ENCODE results near the gene SEPTIN5.
"Not testable (repeated sequence)": the region's sequence is repeated elsewhere in the genome, so short reads cannot be mapped to it uniquely, and the experiment has no call there.

Gene SEPTIN5

DNA sequence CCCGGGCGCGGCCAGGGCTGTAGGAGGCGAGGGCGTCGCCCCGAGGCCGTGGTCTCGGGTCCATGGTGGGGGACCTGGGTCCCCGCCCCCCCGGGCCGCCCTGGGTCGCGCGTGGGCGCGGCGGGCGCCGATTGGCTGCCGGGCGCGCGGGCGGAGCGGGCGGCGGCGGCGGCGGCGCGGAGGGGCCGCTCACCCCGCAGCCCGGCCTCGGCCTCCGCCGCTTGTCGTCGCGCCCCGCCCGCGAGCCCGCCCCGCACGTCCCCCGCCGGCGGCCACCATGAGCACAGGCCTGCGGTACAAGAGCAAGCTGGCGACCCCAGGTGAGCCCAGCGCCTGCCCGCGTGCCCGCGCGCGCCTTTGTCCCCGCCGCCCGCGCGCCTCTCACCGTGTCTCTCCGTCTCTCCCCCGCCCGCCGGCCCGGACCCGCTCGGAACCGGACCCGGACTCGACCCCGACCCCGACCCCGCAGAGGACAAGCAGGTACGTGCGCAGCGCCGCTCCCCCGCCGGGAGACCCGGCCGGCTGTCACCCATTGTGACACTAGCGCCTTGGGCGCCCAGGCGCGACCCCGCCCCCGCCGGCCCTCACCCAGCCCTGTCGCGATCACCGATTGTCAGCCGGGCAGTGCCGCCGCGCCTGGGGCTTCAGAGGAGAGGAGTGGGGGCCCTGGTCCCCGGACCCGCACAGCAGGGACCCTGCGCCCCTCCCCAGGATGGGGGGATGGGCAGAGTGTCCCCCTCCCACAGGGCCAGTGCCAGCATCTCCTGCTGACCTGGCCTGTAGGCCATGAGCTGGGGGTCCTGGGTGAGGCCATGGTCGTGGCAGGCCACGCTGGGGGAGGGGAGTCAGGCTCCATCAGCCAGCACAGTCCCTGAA lies at the start of gene SEPTIN5:
SEPTIN5 (plus strand) TSS at position 192 of the 876 bp plus-strand sequence; CDS start at position 278, 86 bp downstream.
- no peak for FAIRE-seq

DNA sequence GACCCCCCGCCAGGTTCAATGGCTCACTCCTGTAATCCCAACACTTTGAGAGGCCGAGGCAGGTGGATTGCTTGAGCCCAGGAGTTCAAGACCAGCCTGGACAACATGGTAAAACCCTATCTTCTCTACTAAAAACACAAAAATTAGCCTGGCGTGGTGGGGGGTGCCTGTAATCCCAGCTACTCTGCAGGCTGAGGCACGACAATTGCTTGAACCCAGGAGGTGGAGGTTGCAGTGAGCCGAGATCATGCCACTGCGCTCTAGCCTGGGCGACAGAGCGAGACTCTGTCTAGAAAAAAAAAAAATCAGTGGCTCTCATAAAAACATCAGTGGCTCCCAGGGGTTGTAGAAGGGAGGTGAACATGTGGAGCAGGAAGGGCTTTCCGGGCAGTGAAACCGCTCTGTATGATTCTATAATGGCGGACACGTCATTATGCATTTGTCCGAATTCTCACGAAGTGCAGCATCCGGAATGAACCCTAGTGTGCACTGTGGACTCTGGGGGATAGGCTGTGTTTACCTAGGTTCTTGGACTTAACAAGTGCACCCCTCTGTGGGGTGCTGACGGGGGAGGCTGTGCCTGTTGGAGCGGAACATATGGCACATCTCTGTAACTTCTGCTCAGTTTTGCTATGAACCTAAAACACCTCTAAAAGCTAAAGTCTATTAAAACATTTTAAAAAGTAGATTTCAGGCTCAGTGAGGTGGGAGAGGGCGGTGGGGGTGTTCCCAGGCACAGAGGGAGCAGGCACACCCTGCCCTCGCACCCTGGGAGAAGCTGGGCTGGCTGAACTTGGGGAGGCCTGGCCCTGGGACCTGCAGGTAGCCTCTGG lies 49.1 kb upstream of the SEPTIN5 start:
- FAIRE-seq: no peak

DNA sequence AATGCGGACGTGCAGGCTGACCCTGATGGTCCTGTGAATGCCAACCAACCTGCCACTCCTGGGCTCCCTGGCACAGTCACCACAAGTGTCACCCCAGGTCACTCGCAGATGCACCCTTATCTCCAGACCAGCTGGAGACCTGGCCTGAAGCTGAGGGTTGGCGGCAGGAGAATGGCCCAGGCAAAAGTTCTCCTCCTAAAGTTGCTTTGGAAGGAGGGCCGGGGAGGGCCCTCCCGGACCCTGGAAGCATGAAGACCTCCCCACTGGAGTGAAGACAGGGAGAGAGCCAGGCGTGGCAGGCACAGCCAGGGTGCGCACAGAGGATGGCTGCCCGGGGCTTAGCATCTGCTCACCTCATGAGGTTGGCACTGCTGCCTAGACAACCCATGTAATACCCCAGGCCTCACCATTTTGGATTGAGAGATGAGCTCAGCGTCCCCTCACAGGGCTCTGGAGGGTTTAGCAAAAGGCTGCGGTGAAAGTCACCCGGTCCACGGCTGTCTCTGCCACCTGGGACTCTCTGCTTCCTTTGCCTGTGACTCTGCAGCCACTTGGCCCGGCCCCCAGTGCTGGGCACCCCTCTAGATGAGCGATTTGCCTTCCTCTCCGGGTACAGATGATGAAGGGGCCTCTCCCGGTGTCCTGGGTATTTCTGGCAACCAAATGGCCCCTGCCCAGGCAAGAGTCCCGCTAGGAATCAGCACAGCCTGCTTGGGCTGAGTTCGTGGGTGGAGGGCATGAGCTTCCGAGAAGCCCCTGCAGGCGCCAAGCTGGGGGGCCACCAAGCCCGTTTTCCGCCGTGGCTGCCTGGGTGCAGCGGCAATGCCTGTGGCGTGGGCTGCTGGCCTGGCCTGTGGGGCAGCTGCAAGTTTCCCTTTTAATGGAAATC lies 48.3 kb upstream of the SEPTIN5 start:
- FAIRE-seq: no peak

DNA sequence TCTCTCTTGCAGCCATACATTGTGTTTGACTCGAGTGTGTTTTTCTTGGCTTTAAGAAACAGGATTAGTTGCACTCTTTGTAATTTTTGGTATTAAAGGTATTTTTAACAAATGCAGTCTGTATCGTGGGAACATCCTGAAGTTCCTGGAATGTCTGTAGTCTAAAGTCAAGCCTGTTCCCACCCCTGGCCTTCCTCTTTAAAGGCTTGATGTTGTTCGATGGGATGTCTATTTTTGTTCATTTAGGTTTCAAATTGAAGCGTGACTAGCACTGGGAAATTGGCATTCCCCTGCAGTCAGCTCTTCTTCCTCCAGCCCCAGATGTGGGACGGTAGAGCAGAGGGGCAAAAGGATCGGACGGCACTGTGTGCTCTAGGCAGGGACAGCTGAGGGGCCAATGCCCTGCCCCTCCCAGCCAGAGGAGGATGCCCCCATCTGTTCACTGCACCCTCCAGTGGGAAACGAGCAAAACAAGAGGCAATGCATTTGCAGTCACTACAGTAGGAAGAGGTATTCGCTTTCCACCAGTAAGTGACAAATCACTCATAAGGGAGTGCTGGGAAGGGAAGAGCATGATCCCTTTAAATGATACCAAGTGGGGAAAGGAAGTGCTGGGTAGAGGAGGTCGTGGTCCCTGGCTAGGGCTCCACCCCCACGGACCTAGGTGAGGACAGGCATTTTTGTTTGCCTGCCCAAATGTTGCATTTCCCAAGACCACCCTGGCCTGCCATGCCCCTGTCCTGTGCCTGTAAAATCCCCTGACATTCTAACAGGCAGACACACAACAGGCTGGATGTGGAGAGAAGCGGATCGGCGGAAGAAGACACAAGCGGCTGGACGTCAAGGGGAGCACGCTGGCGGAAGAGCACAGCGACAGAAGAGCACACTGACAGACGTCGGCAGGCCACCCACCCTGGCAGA lies 47.4 kb upstream of the SEPTIN5 start:
- FAIRE-seq: no peak

DNA sequence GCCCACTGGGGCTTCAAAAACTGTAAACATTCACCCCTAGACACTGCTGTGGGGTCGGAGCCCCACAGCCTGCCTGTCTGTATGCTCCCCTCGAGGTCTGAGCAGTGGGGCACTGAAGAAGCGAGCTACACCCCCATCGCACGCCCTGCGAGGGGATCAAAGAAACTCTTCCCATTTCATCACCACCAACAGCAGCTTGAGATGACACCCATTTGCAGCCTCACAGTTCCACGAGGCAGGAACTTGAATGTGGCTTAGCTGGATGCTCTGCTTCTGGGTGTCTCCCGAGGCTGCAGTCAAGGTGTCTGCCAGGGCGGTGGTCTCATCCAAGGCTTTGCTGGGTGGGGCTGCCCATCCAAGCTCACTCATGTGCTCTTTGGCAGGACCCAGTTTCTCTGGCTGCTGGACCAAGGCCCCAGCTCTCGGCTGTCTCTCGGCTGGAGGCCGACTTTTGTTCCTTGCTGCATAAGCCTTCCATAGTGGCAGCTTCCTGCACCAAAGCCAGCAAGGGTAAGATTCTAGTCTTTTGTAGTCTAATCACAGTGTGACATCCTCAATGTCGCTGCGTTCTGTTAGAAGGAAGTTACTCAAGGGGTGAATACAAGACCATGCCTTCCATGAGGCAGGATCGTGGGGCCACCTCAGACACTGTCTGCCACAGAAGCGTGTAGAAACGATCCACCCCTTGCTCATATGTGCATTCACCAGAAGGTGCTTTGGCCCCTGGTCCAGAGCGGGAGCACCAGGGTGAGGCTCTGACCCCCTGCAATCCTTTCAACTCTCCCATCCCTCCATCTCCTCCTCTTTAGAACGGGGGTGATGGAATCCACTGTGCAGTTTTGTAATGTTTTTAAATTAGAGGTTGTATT lies 46.2 kb upstream of the SEPTIN5 start:
- FAIRE-seq: no peak

DNA sequence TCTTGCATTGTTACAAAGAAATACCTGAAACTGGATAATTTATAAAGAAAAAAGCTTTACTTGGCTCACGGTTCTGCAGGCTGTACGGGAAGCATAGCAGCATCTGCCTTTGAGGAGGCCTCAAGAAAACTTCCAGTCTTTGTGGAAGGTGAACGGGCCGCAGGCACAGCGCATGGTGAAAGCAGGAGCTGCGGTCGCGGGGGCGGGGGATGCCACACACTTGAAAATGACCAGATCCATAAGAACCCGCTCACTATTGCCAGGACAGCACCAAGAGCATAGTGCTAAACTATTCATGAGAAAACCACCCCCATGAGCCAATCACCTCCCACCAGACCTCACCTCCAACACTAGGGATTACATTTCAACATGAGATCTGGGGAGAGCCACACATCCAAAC lies 45.6 kb upstream of the SEPTIN5 start:
- FAIRE-seq: no peak

DNA sequence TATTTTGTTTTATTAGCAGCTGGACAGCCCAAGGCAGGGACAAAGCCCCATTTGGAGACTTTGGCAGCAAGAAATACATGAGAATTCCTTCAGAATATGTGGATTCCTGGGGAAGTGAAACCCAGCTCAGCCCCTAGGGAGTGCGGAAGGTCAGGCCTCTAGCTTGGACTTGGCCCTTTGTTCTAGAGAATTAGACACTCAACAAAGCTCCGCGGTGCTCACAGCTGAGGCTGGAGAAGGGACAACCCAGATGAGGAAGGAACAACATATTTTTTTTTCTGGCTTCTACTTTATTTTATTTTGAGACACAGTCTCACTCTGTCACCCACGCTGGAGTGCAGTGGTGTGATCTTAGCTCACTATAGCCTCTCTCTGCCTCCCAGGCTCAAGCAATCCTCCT lies 44.7 kb upstream of the SEPTIN5 start:
- no peak for FAIRE-seq

DNA sequence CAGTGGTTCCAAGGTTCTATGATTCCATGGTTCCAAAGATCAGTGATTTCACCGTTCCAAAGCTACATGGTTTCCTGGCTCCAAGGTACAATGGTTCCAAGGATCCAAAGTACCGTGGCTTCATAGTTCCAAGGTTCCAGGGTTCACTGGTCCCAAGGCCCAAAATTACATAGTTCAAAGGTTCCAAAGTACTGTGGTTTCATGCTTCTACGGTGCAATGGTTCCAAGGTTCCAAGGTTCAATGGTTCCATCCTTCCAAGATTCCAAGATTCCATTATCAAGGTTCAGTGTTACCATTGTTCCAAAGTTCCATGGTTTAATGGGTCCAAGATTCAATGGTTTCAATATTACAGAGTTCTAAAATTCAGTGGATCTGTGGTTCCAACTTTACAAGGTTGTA lies 43.0 kb upstream of the SEPTIN5 start:
- no peak for FAIRE-seq

DNA sequence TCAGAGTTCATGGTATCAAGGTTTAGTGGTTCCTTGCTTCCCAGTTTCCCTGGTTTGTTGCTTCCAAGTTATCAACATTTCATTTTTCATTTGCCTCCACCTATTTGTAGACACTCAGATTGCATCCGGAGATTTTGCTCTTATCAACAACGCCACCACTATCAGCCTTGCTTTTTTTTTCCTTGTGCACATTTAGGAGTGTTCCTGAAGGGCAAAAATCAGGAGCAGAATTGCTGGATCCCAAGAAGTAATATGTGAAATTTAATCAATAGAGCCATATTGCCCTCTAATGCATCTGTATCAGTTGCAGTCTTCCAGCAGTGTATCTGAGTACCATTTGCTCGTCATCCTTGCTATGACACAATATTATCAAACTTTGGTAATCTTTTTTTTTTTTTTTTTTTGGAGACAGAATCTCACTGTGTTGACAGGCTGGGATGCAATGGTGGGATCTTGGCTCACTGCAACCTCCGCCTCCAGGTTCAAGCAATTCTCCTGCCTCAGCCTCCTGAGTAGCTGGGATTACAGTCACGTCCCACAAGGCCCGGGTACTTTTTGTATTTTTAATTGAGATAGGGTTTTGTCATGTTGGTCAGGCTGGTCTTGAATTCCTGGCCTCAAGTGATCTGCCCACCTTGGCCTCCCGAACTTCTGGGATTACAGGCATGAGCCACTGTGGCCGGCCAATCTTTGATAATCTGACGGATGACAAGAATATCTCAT lies 42.1 kb upstream of the SEPTIN5 start:
- no peak for FAIRE-seq

DNA sequence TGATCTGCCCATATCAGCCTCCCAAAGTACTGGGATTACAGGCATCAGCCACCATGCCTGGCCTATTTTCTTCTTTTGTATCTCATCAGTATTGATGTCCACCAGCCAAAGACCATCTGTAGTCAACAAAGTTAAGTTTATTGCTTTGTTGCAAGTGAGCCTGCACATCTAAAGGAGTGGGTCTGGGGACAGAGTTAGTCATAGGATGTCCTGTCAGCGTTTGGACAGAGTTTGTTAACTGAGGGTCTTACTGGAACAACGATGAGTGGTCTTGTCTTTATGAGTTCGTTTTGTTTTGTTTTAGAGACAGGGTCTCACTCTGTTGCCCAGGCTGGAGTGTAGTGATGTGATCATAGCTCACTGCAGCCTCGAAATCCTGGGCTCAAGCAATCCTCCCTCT lies 40.6 kb upstream of the SEPTIN5 start:
- FAIRE-seq: no peak

DNA sequence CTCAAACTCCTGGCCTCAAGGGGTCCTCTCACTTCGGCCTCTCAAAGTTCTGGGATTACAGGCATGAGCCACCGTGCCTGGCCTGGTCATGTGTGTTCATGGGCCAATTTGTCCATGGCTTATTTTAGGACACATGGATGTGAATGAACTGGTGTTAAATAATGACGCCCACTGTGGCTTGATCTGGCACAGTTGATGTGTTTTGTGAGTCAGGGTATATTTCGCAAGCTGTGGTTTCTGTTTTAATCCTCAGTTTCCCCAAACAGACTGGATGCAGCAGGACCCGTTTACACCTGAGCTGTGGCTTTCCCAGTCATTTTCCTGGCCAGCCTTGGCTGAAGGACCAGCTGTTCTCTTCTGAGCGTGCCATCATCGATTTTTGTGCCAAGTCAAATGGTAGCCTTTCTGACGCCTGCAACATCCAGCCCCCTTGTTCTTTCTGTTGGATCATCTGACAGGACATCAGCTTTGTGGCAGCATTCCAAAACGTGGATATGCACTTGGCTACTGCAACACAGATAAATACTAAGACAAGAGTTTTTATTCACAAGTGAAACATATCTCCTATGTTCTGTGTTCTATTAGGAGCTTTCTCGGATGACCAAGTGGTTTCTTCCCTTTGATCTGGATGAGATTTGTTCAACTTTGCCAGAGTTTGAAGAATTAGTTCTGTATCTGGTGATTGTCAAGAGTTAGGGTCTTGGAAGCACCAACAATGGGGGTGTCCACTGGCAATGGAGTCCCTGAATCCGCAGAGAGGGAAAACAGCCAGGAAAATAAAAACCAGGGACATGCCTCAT lies 40.0 kb upstream of the SEPTIN5 start:
- no peak for FAIRE-seq

DNA sequence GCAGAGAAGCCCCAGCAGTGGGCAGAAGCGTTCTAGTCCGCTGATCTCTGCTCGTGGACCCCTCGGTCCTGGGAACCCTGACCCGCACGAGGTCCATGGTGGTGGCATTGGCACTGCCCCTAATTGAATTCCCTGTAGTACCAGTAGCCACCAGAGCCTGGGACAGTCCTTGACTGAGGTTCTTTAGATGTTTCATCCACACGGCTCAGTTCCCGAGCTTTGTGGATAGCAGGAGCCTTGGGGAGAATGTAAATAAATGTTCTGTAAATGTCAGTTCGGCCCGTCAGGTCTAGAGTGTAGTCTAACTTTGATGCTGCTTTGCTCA lies 39.4 kb upstream of the SEPTIN5 start:
- no peak for FAIRE-seq

DNA sequence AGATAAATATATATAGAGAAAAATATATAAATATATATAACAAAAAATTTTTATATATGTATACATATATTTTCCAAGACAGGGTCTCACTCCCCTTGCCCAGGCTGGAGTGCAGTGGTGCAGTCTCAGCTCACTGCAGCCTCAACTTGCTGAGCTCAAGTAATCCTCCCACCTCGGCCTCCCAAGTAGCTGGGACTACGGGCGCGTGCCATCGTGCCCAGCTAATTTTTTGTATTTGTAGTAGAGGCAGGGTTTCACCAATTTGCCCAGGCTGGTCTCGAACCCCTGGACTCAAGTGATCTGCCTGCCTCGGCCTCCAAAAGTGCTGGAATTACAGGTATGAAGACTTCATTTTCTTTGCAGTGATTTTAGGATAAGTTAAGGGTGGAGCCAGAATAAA lies 38.9 kb upstream of the SEPTIN5 start:
- no peak for FAIRE-seq

DNA sequence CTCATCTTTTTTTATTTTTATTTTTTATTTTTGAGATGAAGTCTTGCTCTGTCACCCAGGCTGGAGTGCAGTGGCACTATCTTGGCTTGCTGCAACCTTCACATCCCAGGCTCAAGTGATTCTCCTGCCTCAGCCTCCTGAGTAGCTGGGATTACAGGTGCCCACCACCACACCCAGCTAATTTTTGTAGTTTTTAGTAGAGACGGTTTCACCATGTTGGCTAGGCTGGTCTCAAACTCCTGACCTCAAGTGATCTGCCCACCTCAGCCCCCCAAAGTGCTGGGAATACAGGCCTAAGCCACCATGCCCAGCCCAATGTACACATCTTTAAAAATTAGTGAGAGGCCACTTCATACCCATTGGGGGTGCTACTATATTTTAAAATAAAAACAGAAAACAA lies 37.9 kb upstream of the SEPTIN5 start:
- not testable (repeated sequence) for FAIRE-seq

DNA sequence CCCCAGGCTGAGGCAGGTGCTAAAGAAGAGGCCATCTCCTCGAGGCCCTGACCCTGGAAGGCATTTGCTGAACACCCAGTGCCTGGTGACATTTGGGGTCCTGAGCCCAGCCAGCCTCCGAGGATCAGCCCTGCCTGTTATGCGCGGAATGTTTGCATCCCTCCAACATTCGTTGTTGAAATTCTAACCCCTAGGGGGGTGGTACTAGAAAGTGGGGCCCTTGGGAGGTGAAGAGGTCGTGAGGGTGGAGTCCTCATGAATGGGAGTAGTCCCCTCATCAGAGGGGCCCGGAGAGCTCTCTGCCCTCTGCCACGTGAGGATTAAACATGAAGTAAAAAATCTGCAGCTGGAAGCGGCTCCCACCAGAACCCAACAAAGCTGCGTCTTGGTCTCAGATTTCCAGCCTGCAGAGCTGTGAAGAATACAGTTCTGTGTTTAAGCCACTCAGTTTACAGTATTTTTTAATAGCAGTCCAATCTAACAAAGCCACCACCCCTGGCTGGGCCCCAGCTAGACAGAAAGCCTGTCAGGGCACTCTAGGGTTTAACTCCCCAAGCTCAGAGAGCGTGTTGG lies 35.3 kb upstream of the SEPTIN5 start:
- FAIRE-seq: no peak

DNA sequence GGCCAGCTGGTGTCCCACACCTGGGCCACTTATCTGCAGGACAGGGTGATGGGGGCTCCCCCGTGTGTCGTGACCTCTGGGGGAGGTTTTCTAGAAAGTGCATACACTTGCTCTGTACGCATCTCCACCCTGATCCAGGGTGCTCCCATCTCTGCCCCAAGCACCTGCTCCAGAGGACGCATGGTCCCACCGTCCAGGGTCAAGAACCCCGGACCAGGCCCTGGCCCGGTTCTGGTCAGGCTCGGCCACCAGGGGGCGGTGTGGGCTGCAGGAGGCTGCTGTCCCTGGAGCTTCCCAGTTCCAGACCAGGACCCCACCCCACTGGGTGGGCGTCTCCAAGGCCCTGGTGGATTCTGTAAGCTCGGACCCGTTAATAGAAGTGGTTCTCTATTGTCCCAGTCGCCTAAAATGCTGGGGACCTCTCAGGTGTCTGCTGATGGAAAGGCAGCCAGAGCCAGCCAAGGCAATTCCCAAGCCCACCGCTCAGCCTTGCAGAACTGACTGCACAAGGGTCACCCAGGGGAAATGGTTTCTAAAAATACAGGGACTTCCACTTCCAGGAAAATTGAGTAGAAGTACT lies 34.7 kb upstream of the SEPTIN5 start:
- no peak for FAIRE-seq

DNA sequence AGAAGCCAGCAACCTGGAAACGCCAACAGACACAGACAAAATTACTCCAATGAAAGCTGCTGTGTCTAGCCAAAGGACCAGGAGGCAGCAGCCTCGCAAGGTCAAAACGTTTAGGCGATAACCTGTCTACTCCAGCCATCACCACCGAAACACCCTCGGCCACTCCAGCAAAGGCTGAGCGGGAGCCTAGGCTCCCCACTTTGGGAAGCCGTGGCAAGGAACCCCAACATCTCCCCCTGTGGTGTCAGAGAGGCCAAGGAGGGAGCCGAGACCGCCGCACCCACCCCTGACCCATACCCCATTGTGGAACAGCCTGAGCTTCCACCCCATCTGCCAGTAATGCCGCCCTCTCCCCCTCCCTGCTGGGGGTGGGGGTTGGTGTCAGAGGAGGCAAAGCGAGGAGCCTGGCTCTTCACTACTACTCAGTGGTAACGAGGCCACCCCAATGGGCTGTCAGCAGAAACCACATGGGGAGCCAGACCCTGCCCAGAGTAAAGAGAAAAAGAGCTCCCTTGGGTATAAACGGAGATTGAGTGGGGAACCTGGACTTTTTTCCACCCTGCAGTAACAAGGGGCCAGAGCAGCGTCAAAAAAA lies 33.9 kb upstream of the SEPTIN5 start:
- FAIRE-seq: no peak

Measured in islet of Langerhans (tissue), 1 donor.